ENCODE measurements around the gene GRIFIN. TPM values are rescaled to one million over a fixed set of nuclear protein-coding genes. Genes with fewer than 3 reads are reported as not detected.

Gene GRIFIN
- total RNA-seq, 1 experiment from 2014 or later, result not detected

DNA sequence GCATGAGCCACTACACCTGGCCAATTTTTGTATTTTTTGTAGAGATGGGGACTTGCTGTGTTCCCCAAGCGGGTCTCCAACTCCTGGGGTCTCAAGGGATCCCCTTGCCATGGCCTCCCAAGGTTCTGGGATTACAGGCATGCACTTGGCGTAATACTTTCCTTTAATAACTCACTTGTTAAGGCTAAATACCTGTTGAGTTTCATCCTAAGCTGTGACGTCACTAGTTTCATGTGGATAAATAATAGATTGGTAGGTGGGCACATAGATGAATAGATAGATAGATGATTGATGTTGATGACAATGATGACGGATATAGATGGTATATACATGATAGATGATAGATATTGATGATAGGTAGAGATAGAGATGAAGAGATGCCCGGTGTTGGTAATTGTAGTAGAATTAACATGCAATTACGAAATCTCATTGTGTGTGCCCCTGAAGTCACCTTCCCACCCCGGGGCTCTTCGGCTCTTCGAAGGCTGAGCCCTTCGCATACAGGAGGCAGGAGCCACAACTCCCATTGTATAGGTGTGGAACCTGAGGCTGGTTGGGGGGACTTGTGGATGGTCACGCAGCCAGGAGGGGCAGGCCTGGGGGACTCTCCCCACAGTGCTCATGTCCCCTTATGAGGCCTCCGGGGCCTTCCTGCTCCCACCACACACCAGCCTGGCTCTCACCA, 2.6 kb downstream of the GRIFIN start:
- no peaks in the 10 kb centered on the region for H3K27me3 ChIP-seq (ENCODE audit: low read length)
- no peaks in the 10 kb centered on the region for H3K79me2 ChIP-seq (ENCODE audit: low read length)
- DNase-seq, result no peak
- no peak for TF ChIP-seq EZH2phosphoT487 (IDR thresholded peaks at IDR 0.05; ENCODE audit: borderline replicate concordance, low read length)
- TF ChIP-seq EZH2 (IDR thresholded peaks at IDR 0.05; ENCODE audit: low read length, unreplicated experiment), result no peak
- TF ChIP-seq, protein P1, sequence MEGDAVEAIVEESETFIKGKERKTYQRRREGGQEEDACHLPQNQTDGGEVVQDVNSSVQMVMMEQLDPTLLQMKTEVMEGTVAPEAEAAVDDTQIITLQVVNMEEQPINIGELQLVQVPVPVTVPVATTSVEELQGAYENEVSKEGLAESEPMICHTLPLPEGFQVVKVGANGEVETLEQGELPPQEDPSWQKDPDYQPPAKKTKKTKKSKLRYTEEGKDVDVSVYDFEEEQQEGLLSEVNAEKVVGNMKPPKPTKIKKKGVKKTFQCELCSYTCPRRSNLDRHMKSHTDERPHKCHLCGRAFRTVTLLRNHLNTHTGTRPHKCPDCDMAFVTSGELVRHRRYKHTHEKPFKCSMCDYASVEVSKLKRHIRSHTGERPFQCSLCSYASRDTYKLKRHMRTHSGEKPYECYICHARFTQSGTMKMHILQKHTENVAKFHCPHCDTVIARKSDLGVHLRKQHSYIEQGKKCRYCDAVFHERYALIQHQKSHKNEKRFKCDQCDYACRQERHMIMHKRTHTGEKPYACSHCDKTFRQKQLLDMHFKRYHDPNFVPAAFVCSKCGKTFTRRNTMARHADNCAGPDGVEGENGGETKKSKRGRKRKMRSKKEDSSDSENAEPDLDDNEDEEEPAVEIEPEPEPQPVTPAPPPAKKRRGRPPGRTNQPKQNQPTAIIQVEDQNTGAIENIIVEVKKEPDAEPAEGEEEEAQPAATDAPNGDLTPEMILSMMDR (conservative IDR thresholded peaks at IDR 0.05; ENCODE audit: low read depth, low read length), result no peak
- peaks cover 15% of the 10 kb centered on the region; the same call in 1 of the 2 replicates for H3K4me1 ChIP-seq (ENCODE audit: insufficient read depth, low read length)
- no peak for ATAC-seq
- intact Hi-C loops (cut with micrococcal nuclease), result no loop called here
- no peak overlapping the region for H3K9ac ChIP-seq (ENCODE audit: low read length)
- no peaks in the 10 kb centered on the region for H3K36me3 ChIP-seq (ENCODE audit: low read depth, low read length)
- H3K27ac ChIP-seq (ENCODE audit: low read length), result no peak overlapping the region
- no peaks in the 10 kb centered on the region for H3K9me3 ChIP-seq (ENCODE audit: low read length)
- no peaks in the 10 kb centered on the region for H4K20me1 ChIP-seq (ENCODE audit: low read length)
- H3K4me2 ChIP-seq (ENCODE audit: low read length), result no peak overlapping the region
- no peak overlapping the region for H3K4me3 ChIP-seq (ENCODE audit: low read length)
- ChIA-PET POLR2A (ENCODE audit: unreplicated experiment) (no interaction called here), CTCF (no interaction called here)
- BruUV-seq (replicated peaks), result no TSS peak
- H2AFZ ChIP-seq (ENCODE audit: low read length), result no peak overlapping the region
- no peaks in the 10 kb centered on the region for H3K9me2 ChIP-seq (replicated peaks; ENCODE audit: low read length)
- no peaks in the 10 kb centered on the region for H3F3A ChIP-seq (ENCODE audit: low read length, unreplicated experiment)

DNA sequence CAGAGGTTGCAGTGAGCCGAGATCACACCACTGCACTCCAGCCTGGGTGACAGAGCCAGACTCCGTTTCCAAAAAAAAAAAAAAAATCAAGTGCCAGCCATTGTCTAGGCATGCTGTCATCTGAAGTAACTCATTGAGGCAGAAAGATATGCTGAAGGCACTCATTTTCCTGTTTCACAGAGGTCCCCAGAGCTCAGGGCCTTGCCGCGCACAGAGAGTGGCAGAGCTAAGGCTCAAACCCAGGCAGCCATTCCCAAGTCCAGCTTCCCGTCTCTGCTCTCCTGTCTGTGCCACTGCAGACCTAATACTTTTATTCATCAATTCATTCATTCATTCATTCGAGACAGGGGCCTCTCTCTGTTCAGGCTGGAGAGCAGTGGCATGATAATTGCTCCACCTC, 3.5 kb downstream of the GRIFIN start:
- H3K9me2 ChIP-seq (replicated peaks; ENCODE audit: low read length), result no peaks in the 10 kb centered on the region
- no peaks in the 10 kb centered on the region for H3K36me3 ChIP-seq (ENCODE audit: low read depth, low read length)
- TF ChIP-seq EZH2phosphoT487 (IDR thresholded peaks at IDR 0.05; ENCODE audit: borderline replicate concordance, low read length) (no peak), EZH2 (IDR thresholded peaks at IDR 0.05; ENCODE audit: low read length, unreplicated experiment) (no peak)
- TF ChIP-seq, protein P1 (conservative IDR thresholded peaks at IDR 0.05; ENCODE audit: low read depth, low read length), result no peak
- H4K20me1 ChIP-seq (ENCODE audit: low read length), result no peaks in the 10 kb centered on the region
- DNase-seq, result peak; percentile 6
- no peaks in the 10 kb centered on the region for H3K27me3 ChIP-seq (ENCODE audit: low read length)
- no peak overlapping the region for H3K9ac ChIP-seq (ENCODE audit: low read length)
- intact Hi-C loops (cut with micrococcal nuclease), result no loop called here
- CTCF ChIA-PET, result no interaction called here
- BruUV-seq (replicated peaks), result no TSS peak
- no peak for ATAC-seq
- no peak overlapping the region for H3K4me3 ChIP-seq (ENCODE audit: low read length)
- H3K4me1 ChIP-seq (ENCODE audit: insufficient read depth, low read length), result peaks cover 6% of the 10 kb centered on the region; the same call in 1 of the 2 replicates
- no peaks in the 10 kb centered on the region for H3F3A ChIP-seq (ENCODE audit: low read length, unreplicated experiment)
- POLR2A ChIA-PET (ENCODE audit: unreplicated experiment), result no interaction called here
- no peak overlapping the region for H2AFZ ChIP-seq (ENCODE audit: low read length)
- no peaks in the 10 kb centered on the region for H3K79me2 ChIP-seq (ENCODE audit: low read length)
- no peak overlapping the region for H3K4me2 ChIP-seq (ENCODE audit: low read length)
- H3K9me3 ChIP-seq (ENCODE audit: low read length), result no peaks in the 10 kb centered on the region
- H3K27ac ChIP-seq (ENCODE audit: low read length), result no peak overlapping the region

DNA sequence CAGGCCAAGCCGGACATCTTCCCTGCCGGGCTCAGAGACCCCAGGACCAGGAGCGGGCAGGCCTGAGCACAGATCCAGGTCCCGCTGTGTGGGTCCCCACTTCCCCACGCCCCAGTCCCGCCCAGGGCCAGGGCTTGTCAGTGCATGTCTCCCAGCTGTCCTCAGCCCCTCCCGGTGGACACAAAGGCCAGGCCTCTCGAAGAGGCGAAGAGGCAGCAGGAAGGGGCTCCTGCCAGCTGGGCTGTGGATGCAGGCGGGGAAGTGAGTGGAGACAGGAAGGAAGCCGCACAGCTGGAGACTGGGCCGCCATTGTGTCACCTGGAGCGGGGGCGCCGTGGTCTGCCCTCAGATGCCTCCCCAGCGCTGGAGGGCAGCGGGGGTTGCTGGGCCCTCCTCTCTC, 4.8 kb downstream of the GRIFIN start:
- no peaks in the 10 kb centered on the region for H3K79me2 ChIP-seq (ENCODE audit: low read length)
- no peak overlapping the region for H2AFZ ChIP-seq (ENCODE audit: low read length)
- BruUV-seq (replicated peaks), result no TSS peak
- H3K4me1 ChIP-seq (ENCODE audit: insufficient read depth, low read length), result peaks cover 4% of the 10 kb centered on the region; the same call in 1 of the 2 replicates
- H3K27ac ChIP-seq (ENCODE audit: low read length), result no peak overlapping the region
- peak overlapping the region; percentile 41; the same call in 1 of the 2 replicates for H3K4me2 ChIP-seq (ENCODE audit: low read length)
- DNase-seq (no peak), ATAC-seq (no peak; the same call in 1 of the 2 replicates)
- H3K9ac ChIP-seq (ENCODE audit: low read length), result no peak overlapping the region
- ChIA-PET CTCF (interaction anchor here (1.1 kb wide), 1 partner anchor 20 kb away, joined by 9 read pairs; no protein-coding TSS in a partner anchor), POLR2A (ENCODE audit: unreplicated experiment) (no interaction called here)
- H3K9me2 ChIP-seq (replicated peaks; ENCODE audit: low read length), result no peaks in the 10 kb centered on the region
- intact Hi-C loops (cut with micrococcal nuclease), result no loop called here
- TF ChIP-seq EZH2 (IDR thresholded peaks at IDR 0.05; ENCODE audit: low read length, unreplicated experiment) (no peak), EZH2phosphoT487 (IDR thresholded peaks at IDR 0.05; ENCODE audit: borderline replicate concordance, low read length) (no peak)
- TF ChIP-seq, protein P1 (conservative IDR thresholded peaks at IDR 0.05; ENCODE audit: low read depth, low read length), result no peak
- no peaks in the 10 kb centered on the region for H3F3A ChIP-seq (ENCODE audit: low read length, unreplicated experiment)
- no peaks in the 10 kb centered on the region for H3K27me3 ChIP-seq (ENCODE audit: low read length)
- no peak overlapping the region for H3K4me3 ChIP-seq (ENCODE audit: low read length)
- no peaks in the 10 kb centered on the region for H3K36me3 ChIP-seq (ENCODE audit: low read depth, low read length)
- H3K9me3 ChIP-seq (ENCODE audit: low read length), result no peaks in the 10 kb centered on the region
- H4K20me1 ChIP-seq (ENCODE audit: low read length), result no peaks in the 10 kb centered on the region

All from PC-3 (cell line).